HK-2 (cell line): ENCODE measurements around the gene MRPL1.

Experiments
- DNase-seq: peaks from one replicate; pipeline ENCODE4 v3.0.0-alpha.2; 2018; ENCODE audit not compliant: unreplicated experiment

The MRPL1 gene

DNA sequence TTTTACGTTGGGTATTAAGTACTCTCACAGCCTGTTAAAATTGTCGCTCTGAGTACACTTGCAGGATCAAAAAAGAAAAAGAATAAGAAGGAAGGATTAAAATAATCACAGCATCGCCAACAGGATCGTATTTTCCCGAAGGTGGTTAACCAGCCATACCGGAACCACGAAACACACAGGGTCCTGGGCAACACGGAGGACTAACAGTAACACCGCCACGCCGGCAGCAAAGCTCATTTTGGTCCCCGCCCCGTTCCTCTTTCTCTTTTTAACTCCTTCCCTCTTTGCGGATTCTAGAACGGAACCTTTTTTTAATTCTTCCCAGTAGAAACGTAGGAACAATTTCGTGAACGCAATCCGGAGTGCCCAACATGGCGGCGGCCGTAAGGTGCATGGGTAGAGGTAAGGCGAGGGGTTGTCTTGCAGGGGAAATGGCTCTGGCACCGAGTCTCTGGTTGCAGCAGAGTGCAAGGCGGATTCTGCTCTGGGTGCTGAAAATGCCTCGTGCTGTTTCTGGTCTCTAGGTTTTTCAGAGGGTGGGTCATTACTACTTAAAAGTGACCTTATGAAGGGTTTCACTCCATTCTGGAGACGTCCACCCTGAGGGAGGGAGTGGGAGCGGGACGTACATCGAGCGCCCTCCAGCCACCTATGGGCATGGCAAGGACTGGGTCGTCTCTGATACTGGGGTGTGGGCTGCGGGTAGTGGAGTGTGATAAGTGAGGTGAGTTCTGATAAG, at the start of gene MRPL1:
Gene MRPL1 (plus strand): TSS at position 353 of the 739 bp plus-strand sequence. CDS start 19 bp downstream, at position 372.
- DNase-seq: peak; percentile 87

- DNase-seq: no peak
These were observed 47.0 kb upstream of the MRPL1 start for GRCh38 chr4:77815636-77816035.

- no peak for DNase-seq
These were observed 46.1 kb upstream of the MRPL1 start for GRCh38 chr4:77816546-77816945.

DNA sequence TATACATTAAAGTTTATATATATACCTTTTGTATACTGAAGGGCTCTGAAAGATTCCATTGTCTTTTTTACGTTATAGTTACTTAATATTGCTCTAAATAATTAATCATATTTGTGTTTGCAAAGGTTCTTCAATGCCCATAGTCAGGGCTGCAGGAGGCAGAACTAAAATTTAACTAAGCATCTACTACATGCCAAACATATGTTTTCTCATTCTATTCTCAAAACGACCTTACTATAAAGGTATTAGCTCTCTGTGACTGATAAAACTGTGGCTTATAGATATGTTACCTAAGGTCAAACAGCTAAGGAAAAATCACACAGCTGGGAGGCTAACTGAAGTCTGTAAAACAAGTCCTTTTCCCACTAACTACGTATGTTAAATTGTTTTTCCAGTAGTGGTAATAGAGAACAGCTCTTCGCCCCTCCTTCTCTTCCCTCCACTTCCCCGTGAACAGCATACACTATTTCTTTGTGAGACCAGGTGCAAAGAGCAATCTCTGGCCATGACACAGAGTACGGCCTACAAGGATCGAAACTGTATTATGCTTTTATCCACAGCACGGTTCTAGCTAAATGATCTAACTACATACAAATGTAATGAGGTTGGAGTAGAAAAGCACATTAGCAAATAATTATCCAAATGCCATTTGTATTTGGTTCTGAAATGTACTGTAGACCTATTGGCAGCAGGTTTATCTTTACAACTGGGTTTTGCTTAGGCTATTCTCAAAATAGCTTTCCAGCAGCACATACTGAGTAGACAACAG, 45.1 kb upstream of the MRPL1 start:
- DNase-seq: peak; percentile 5

GRCh38 chr4:77818073-77818601, 44.5 kb upstream of the MRPL1 start:
- peak; percentile 71 for DNase-seq

GRCh38 chr4:77818602-77819403, 43.8 kb upstream of the MRPL1 start, which contains the start of gene CNOT6L:
Gene CNOT6L, minus strand, starts transcription at chr4:77819368. Its CDS starts 60 bp downstream, at chr4:77819308.
- peak; percentile 68 for DNase-seq

GRCh38 chr4:77819404-77819842, 43.2 kb upstream of the MRPL1 start:
- DNase-seq: no peak

GRCh38 chr4:77819843-77820648, 42.6 kb upstream of the MRPL1 start:
- peak; percentile 89 for DNase-seq

DNA sequence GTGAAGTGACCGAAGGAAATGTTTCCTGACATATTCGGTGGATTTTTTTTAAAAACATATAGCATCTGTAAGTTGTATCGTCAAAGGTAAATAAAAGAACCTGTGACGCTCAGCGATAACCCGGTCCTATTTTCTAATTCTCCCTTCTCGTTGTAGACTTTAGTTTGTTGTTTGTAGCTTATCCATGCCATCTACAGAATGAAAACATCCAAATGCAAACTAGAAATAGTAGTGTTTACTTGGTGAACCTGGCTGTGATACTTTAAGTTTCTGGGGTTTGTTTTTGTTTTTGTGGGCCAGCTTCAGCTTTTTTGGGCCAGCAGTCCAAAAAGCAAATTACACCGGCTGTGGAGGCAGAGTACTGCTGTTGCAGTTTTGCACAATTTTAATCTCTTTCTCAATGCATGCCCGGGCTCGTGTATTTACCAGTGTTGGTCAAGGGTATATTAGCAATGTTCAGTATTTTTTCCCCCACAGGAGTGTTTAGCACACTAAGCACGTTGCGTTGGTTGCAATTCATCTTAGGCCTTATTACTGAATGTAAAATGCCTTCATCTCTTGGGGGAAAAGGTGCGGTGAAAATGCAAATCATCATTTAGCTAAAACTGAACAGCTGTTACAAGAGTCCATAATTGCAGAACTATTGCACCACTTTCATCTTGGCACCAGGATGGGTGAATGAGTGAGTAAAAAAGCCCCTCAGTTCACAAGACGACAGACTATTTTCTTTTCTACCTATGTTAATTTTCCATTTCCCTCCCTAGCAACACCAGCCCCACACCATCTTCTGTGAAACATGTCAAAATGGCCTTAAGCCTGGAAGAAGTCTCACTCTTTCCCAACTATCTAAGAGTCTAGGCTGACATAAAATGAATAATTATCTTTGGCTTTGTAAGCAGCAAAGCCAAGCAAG, 41.7 kb upstream of the MRPL1 start:
- no peak for DNase-seq

GRCh38 chr4:77821775-77822174, 40.9 kb upstream of the MRPL1 start:
- DNase-seq: no peak

DNA sequence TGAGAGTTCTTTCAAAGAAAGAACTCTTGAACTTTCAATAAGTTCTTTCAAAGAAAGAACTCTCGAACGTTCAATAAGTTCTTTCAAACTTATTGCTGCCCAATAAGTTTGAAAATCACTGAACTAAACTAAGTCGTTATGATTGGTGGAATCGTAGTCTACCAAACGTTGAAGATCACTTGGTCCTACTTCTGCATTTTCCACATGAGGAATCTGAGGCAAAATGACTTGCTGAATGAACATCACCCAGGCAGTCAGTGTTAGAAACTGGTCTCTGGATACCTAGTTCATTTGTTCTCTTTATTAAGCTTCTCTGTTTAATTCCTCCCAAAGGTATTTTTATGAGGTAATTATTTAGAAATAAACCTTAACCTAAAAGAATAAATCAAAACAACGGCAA, 36.4 kb upstream of the MRPL1 start:
- no peak for DNase-seq

DNA sequence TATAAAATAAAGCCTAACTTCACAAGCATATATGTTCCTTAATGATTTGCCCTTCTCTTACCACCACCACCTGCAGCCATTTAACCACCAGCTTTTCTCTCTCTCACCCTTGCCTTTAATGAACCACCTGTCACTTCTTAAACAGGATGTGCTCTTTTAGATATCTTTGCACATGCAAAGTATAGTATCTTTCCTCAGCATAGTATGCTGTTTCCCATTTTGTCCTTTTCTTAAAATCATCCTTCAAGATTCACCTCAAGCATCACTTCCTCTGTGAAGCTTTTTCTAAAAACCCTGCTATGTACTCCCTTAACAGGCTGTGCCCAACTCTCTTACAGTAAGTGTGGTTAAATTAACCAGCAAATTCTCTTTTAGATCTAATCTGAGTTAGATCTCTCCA, 35.3 kb upstream of the MRPL1 start:
- no peak for DNase-seq

DNA sequence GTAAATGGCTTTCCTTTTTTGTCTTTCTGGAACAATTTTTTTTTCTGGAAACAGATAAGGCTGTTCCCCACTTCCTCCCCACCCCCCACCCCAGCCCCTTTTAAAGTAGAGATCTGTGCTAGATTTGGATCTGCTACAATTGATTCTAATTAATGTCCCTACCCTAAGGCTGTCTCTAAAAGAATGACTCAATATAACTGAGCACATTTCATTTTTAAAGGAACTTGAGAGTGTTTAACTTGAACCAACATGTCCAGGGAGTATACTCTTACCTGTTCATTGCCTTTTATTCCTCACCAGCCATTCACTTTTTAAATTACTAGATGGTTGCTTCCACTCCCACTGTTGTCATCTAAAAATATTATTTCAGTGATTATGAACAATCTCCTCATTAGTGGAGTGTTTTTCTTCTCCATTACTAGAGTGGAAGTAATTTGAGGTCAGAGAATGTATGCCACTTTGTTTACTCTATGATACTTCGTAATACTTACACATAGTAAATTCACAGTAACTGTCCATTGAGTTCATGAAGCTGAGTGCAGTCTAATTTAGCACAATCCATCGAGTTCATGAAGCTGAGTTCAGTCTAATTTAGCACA, 29.4 kb upstream of the MRPL1 start:
- no peak for DNase-seq

GRCh38 chr4:77834403-77834802, 28.2 kb upstream of the MRPL1 start:
- DNase-seq: no peak

DNA sequence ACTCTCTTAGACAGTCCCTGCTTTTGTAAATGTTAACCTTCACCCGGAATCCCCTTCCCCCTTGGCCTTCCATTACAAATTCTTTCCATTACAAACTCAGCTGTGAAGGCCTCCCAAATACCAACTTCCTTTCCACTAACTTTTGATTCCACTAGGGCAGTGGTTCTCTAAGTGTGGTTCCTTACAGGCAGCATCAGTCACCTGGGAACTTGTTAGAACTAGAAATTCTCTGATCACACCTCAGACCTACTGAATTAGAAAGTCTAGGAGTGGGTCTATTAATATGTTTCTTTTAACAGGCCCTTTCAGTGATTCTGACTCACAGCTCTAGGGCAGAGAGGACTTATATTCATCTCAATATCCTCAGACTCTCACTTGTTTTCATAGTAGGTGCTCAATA, 19.0 kb upstream of the MRPL1 start:
- no peak for DNase-seq

DNA sequence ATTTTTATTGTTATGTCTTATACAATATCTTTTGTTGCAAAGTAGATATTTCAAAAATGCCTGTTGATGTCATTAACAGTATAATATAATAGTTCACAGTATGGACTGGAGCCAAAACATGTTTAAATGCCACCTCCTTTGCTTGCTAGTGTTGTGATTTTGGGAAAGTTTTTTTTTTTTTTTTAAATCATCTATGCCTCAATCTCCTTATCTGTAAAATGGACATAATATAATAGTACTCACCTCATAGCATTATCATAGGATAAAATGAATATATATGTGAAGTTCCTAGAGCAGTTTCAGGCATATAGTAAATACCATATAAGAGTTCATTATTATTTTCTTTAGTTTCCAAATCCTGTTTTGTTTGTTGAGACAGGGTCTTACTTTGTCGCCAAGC, 18.3 kb upstream of the MRPL1 start:
- DNase-seq: no peak

DNA sequence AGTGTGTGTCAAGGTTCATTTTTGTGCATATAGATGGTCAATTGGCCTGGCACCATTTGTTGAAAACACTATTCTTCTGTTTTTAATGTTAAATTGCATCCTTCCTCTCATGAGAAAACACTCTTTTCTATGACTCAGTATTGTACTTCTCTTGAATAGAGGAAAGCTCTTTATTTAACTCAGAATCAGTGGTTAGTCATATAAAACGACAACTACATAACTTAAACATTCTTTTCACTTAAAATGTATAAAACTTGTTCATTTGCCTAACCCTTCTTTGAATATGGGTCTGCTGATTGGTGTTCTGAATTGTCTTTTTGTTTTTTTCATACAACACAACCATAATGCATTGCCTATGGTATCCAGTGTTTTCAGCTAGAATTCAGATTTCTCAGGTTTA, 17.2 kb upstream of the MRPL1 start:
- no peak for DNase-seq

- no peak for DNase-seq
These were observed 16.7 kb upstream of the MRPL1 start for GRCh38 chr4:77845929-77846328.

DNA sequence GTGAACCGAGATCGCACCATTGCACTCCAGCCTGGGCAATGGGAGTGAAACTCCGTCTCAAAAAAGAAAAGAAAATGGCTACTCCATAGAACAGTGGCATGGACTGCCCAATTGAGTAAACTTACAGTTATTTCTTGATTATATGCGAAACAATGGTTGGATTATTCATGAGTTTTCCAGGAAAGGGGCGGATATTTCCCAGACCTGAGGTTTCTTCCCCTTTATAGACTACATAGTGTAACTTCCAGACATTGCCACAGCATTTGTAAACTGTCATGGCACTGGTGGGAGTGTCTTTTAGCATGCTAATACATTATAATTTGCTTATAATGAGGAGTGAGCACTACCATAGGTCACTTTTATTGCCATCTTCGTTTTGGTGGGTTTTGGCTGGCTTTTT, 14.1 kb upstream of the MRPL1 start:
- DNase-seq: no peak
